HG03354 (cell line): ENCODE results near the gene GNAZ.
"Not testable (repeated sequence)": the region's sequence is repeated elsewhere in the genome, so short reads cannot be mapped to it uniquely, and the experiment has no call there.

Experiments used
- ATAC-seq: cut with Tn5 transposase; IDR thresholded peaks from one replicate; pipeline ENCODE4 v1.9.1; 2021; ENCODE audit warnings: mild to moderate bottlenecking; ENCODE audit not compliant: unreplicated experiment, poor library complexity, severe bottlenecking

The GNAZ gene

GRCh38 chr22:23038902-23039301 is 31.4 kb upstream of the GNAZ start:
- ATAC-seq: no peak

GRCh38 chr22:23042179-23042578 is 28.1 kb upstream of the GNAZ start:
- ATAC-seq: no peak

GRCh38 chr22:23044570-23044969 is 25.7 kb upstream of the GNAZ start:
- no peak for ATAC-seq

- ATAC-seq: no peak
These were observed 24.9 kb upstream of the GNAZ start for GRCh38 chr22:23045461-23045860.

GRCh38 chr22:23047265-23047664 is 23.1 kb upstream of the GNAZ start:
- no peak for ATAC-seq

GRCh38 chr22:23047742-23048141 is 22.6 kb upstream of the GNAZ start:
- no peak for ATAC-seq

GRCh38 chr22:23050546-23050945 is 19.8 kb upstream of the GNAZ start:
- not testable (repeated sequence) for ATAC-seq

- no peak for ATAC-seq
These were observed 17.1 kb upstream of the GNAZ start for GRCh38 chr22:23053051-23053707.

- no peak for ATAC-seq
These were observed 16.3 kb upstream of the GNAZ start for GRCh38 chr22:23053912-23054530.

GRCh38 chr22:23054531-23055257 is 15.6 kb upstream of the GNAZ start:
- ATAC-seq: peak; percentile 76

- ATAC-seq: no peak
These were observed 14.7 kb upstream of the GNAZ start for GRCh38 chr22:23055449-23056179.

GRCh38 chr22:23057331-23057730 is 13.0 kb upstream of the GNAZ start:
- no peak for ATAC-seq

- ATAC-seq: no peak
These were observed 12.3 kb upstream of the GNAZ start for GRCh38 chr22:23058063-23058462.

- no peak for ATAC-seq
These were observed 11.6 kb upstream of the GNAZ start for GRCh38 chr22:23058481-23059283.

- ATAC-seq: no peak
These were observed 10.9 kb upstream of the GNAZ start for GRCh38 chr22:23059284-23059948.

GRCh38 chr22:23060612-23061400 is 9.5 kb upstream of the GNAZ start:
- no peak for ATAC-seq

GRCh38 chr22:23061471-23062280 is 8.6 kb upstream of the GNAZ start:
- ATAC-seq: no peak
